Caco-2 (cell line): ENCODE data around the gene SOX6. TPM values are rescaled to one million over a fixed set of nuclear protein-coding genes. Genes with fewer than 3 reads are reported as not detected.

Experiments used
- BruUV-seq: library from RNA; stranded (reverse); fragments of 400-500 nt; replicated peaks from 2 replicates; lab custom pipeline; 2021; lab: Mats Ljungman, UMichigan
- CTCF ChIA-PET: fragments of 300-600 bp; sonication (Branson Sonifier 250); formaldehyde crosslinking; loops from one replicate; lab custom pipeline; 2022; ENCODE audit warnings: antibody characterized with exemption; lab: Charles Lee
- POLR2A ChIA-PET: fragments of 300-600 bp; sonication (Branson Sonifier 250); formaldehyde crosslinking; loops from one replicate; lab custom pipeline; 2022; ENCODE audit warnings: antibody characterized with exemption; lab: Charles Lee
- DNase-seq, 2 experiments: peaks; one replicate each; pipeline versions ENCODE4 v3.0.0 to v3.0.0-alpha.2; 2020 to 2022
- H3K27me3 ChIP-seq: replicated peaks from 2 replicates; pipeline ENCODE4 v1.6.0; 2011; ENCODE audit warnings: low read length; ENCODE audit not compliant: control insufficient read depth, insufficient read depth
- H3K36me3 ChIP-seq: 2 replicates; pipeline ENCODE4 v1.5.1; 2011; ENCODE audit warnings: low read length; ENCODE audit not compliant: control insufficient read depth, insufficient read depth
- H3K4me1 ChIP-seq: fragments of 250-450 bp; sonication (Bioruptor Pico); 2 replicates; pipeline ENCODE4 v1.5.1; 2020; ENCODE audit warnings: mild to moderate bottlenecking
- H3K4me3 ChIP-seq: 2 replicates; pipeline ENCODE4 v1.5.1; 2011; ENCODE audit warnings: low read depth, mild to moderate bottlenecking, control low read depth, low read length
- H3K9me3 ChIP-seq: fragments of 250-450 bp; sonication (Bioruptor Pico); 2 replicates; pipeline ENCODE4 v1.5.1; 2020; ENCODE audit warnings: mild to moderate bottlenecking, moderate library complexity
- H3K27ac Mint-ChIP-seq: one replicate; pipeline ENCODE4 v1.8.0; 2022; ENCODE audit warnings: mixed read lengths; ENCODE audit not compliant: unreplicated experiment
- H3K27me3 Mint-ChIP-seq: one replicate; pipeline ENCODE4 v1.8.0; 2022; ENCODE audit warnings: mixed read lengths; ENCODE audit not compliant: insufficient read depth, unreplicated experiment
- H3K36me3 Mint-ChIP-seq: one replicate; pipeline ENCODE4 v1.8.0; 2022; ENCODE audit warnings: mild to moderate bottlenecking, mixed read lengths; ENCODE audit not compliant: insufficient read depth, unreplicated experiment
- H3K4me1 Mint-ChIP-seq: one replicate; pipeline ENCODE4 v1.8.0; 2022; ENCODE audit warnings: low read depth, mixed read lengths; ENCODE audit not compliant: unreplicated experiment
- H3K4me3 Mint-ChIP-seq: one replicate; pipeline ENCODE4 v1.8.0; 2022; ENCODE audit warnings: mild to moderate bottlenecking, moderate library complexity, mixed read lengths; ENCODE audit not compliant: unreplicated experiment
- H3K9me3 Mint-ChIP-seq: one replicate; pipeline ENCODE4 v1.8.0; 2022; ENCODE audit warnings: mixed read lengths; ENCODE audit not compliant: unreplicated experiment
- intact Hi-C: fragments of 100-400 bp; cut with micrococcal nuclease; formaldehyde crosslinking; loops from one replicate; pipeline ENCODE4 v1.10.0; 2022; ENCODE audit not compliant: unreplicated experiment
- total RNA-seq: library from RNA; stranded (reverse); gene quantifications from 2 replicates; pipeline ENCODE4 v1.2.3, GENCODE V29; 2022
- TF ChIP-seq, protein P1 (sequence below), 2 experiments: fragments of 200-600 bp in 1 of 2; IDR thresholded peaks; 1 replicate in 1 of 2; 2 replicates in 1 of 2; pipeline versions ENCODE4 v1.5.1 to v1.8.0; 2011 to 2022; ENCODE audit warnings: antibody characterized with exemption in 1 of 2, control low read depth in 1 of 2, inconsistent platforms in 1 of 2, low read depth in 1 of 2, low read length in 1 of 2, mild to moderate bottlenecking in 1 of 2, moderate library complexity in 1 of 2; ENCODE audit not compliant: insufficient read depth in 1 of 2, severe bottlenecking in 1 of 2, unreplicated experiment in 1 of 2

The SOX6 gene
- total RNA-seq, 1 experiment from 2014 or later: 10.8 TPM

DNA sequence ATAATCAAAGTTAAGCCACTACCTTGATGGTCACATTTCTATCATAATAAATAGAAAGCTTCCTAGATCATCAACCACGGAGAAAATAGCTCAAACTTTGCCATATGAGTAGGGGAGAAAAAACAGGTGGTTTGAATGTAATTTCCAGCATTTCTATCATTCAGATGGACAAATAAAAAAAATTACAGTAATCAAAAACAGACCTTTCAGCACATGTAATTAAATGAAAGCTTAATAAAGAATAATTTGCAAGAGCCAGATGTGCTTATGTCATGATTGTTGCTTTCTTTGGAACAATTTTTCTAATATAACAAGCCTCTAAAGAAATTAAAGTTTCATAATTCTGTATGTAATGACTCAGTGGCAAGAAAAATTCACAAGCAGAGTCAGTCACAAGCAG lies 297.0 kb downstream of the SOX6 start:
- Histone ChIP-seq H3K9me3 (no peaks in the 10 kb centered on the region), H3K36me3 (no peaks in the 10 kb centered on the region), H3K4me3 (no peak overlapping the region), H3K4me1 (no peaks in the 10 kb centered on the region), H3K27me3 (no peaks in the 10 kb centered on the region)
- intact Hi-C loops: no loop called here
- POLR2A ChIA-PET: no interaction called here
- H3K4me1 Mint-ChIP-seq: no peaks in the 10 kb centered on the region
- no peak overlapping the region for H3K4me3 Mint-ChIP-seq
- BruUV-seq: no TSS peak
- no peaks in the 10 kb centered on the region for H3K27me3 Mint-ChIP-seq
- peaks cover 9% of the 10 kb centered on the region for H3K9me3 Mint-ChIP-seq
- H3K27ac Mint-ChIP-seq: no peak overlapping the region
- CTCF ChIA-PET: no interaction called here
- no peaks in the 10 kb centered on the region for H3K36me3 Mint-ChIP-seq
- DNase-seq: no peak
- TF ChIP-seq, protein P1, sequence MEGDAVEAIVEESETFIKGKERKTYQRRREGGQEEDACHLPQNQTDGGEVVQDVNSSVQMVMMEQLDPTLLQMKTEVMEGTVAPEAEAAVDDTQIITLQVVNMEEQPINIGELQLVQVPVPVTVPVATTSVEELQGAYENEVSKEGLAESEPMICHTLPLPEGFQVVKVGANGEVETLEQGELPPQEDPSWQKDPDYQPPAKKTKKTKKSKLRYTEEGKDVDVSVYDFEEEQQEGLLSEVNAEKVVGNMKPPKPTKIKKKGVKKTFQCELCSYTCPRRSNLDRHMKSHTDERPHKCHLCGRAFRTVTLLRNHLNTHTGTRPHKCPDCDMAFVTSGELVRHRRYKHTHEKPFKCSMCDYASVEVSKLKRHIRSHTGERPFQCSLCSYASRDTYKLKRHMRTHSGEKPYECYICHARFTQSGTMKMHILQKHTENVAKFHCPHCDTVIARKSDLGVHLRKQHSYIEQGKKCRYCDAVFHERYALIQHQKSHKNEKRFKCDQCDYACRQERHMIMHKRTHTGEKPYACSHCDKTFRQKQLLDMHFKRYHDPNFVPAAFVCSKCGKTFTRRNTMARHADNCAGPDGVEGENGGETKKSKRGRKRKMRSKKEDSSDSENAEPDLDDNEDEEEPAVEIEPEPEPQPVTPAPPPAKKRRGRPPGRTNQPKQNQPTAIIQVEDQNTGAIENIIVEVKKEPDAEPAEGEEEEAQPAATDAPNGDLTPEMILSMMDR (IDR thresholded peaks at IDR 0.05; ENCODE audit: insufficient read depth in 1 of 2, low read depth in 1 of 2, low read length in 1 of 2, severe bottlenecking in 1 of 2, unreplicated experiment in 1 of 2): no peak

DNA sequence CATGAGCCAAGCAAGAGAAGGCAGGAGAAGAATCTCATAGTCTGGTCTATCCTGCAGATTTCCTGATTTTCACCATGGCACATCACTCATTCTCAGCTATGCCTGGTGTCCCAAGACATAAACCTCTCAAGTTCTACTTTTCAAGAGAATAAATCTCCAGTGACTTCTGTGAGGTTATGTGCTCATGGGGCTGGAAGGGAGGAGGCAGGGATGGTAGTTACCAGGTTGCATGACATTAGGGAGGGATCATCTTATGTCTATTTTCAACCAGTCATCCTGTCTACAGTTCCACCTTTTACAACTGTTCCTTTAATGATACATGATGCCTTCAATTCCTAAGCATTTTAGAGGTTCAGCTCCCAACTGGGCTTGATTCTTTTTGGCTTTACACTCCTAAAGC lies 297.7 kb downstream of the SOX6 start:
- DNase-seq: no peak
- H3K4me1 Mint-ChIP-seq: no peaks in the 10 kb centered on the region
- H3K4me3 ChIP-seq: no peak overlapping the region
- intact Hi-C loops: no loop called here
- no peaks in the 10 kb centered on the region for H3K36me3 Mint-ChIP-seq
- no peaks in the 10 kb centered on the region for H3K9me3 ChIP-seq
- peaks cover 9% of the 10 kb centered on the region for H3K9me3 Mint-ChIP-seq
- no TSS peak for BruUV-seq
- POLR2A ChIA-PET: no interaction called here
- H3K27ac Mint-ChIP-seq: no peak overlapping the region
- TF ChIP-seq, protein P1 (IDR thresholded peaks at IDR 0.05; ENCODE audit: insufficient read depth in 1 of 2, low read depth in 1 of 2, low read length in 1 of 2, severe bottlenecking in 1 of 2, unreplicated experiment in 1 of 2): no peak
- H3K27me3 Mint-ChIP-seq: no peaks in the 10 kb centered on the region
- CTCF ChIA-PET: no interaction called here
- no peaks in the 10 kb centered on the region for H3K4me1 ChIP-seq
- no peaks in the 10 kb centered on the region for H3K27me3 ChIP-seq
- H3K36me3 ChIP-seq: no peaks in the 10 kb centered on the region
- no peak overlapping the region for H3K4me3 Mint-ChIP-seq

GRCh38 chr11:16052750-16053149 lies 303.6 kb downstream of the SOX6 start:
- H3K4me1 Mint-ChIP-seq: no peaks in the 10 kb centered on the region
- intact Hi-C loops: no loop called here
- no peaks in the 10 kb centered on the region for H3K4me1 ChIP-seq
- H3K4me3 Mint-ChIP-seq: no peak overlapping the region
- ChIA-PET CTCF (no interaction called here), POLR2A (no interaction called here)
- no peaks in the 10 kb centered on the region for H3K27me3 ChIP-seq
- H3K4me3 ChIP-seq: no peak overlapping the region
- H3K27ac Mint-ChIP-seq: no peak overlapping the region
- no TSS peak for BruUV-seq
- H3K27me3 Mint-ChIP-seq: no peaks in the 10 kb centered on the region
- no peaks in the 10 kb centered on the region; the same call in 1 of the 2 replicates for H3K36me3 ChIP-seq
- TF ChIP-seq, protein P1 (IDR thresholded peaks at IDR 0.05; ENCODE audit: insufficient read depth in 1 of 2, low read depth in 1 of 2, low read length in 1 of 2, severe bottlenecking in 1 of 2, unreplicated experiment in 1 of 2): no peak
- no peaks in the 10 kb centered on the region; the same call in 1 of the 2 replicates for H3K9me3 ChIP-seq
- no peaks in the 10 kb centered on the region for H3K9me3 Mint-ChIP-seq
- DNase-seq: no peak
- H3K36me3 Mint-ChIP-seq: no peaks in the 10 kb centered on the region
